Activated gamma-delta T cell (primary cell): ENCODE data around the gene ABCC12.
"Not testable (repeated sequence)": the region's sequence is repeated elsewhere in the genome, so short reads cannot be mapped to it uniquely, and the experiment has no call there.

Experiments
- DNase-seq: peaks from one replicate; lab custom pipeline; 2025; lab: John Stamatoyannopoulos, UW
- total RNA-seq, 2 donors: gene quantifications; one replicate each; lab custom pipeline; 2026; lab: John Stamatoyannopoulos, UW

Gene ABCC12
- 0 reads per million in 2 donors for total RNA-seq

GRCh38 chr16:48155926-48156789 is at the start of gene ABCC12:
ABCC12 (minus strand) TSS chr16:48155993; CDS start chr16:48146424, 9,569 bp downstream.
- no peak for DNase-seq

GRCh38 chr16:48204825-48205151 is 49.0 kb upstream of the ABCC12 start:
- no peak for DNase-seq

DNA sequence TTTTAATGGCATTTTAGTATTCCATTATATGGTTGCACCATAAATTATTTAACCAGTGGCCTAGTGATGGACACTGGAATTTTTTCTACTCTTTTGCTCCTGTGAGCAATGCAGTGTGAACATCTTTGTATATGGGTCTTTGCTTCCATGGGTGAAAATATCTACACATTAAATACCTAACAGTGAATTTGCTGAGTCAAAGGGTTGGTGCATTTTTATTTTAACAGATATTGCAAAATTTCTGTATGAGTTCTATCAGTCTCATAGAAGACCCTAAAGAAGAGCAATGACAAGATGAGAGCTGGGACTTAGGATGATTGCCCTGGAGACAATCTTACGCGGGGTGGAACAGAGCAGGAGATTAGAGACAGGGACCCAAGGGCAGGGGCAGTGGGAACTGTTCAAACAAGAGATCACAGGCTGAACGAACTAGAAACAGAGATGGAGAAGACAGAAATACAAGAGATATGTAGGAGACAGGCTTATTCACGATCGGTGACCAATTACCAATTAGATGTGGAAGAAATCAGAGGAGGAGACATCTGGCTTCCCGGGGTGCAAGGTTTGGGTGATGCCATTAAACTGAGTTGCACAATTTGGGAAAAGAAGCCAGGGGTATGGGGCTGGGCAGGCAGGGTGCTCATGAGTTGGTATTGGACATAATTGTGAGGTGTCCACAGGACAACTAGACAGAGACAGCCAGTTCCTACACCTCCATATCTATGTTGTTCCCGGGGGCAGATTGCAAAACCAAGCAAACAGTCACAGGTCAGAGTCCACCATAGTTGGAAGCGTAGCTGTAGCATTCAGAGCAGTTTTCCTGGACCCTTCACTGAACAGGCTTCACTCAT is 48.4 kb upstream of the ABCC12 start:
- DNase-seq: no peak

DNA sequence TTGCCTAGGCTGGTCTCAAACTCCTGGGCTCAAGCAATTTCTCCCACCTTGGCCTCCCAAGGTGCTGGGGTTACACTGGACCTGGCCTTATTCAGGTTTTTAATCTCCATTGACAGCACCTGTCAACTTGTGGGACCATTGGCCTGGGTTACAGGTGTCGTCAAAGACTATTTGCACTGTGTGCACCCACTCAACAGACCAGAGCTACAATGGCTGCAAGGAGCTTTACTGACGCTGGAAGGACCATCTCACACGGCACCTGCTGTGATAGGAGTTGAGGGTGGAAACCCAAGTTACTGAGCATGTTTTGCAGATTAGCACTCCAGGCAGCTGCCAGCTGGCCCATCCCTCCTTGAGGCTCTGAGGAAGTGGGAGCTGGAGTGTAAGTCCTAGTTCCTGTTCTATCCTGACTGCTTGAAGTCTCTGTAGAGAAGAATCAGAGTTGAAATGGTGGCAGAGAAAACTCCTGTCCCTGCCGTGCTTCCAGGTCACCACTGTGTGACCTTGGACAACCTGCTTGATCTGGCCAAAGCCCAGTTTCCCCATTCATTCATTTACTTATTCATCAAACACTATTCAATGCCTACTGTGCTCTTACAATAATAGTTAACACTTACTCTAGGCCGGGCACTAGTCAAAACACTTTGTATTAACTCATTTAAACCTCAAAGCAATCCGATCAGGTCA is 45.9 kb upstream of the ABCC12 start:
- DNase-seq: no peak

- no peak for DNase-seq
Observed at GRCh38 chr16:48197294-48197693, 41.5 kb upstream of the ABCC12 start.

DNA sequence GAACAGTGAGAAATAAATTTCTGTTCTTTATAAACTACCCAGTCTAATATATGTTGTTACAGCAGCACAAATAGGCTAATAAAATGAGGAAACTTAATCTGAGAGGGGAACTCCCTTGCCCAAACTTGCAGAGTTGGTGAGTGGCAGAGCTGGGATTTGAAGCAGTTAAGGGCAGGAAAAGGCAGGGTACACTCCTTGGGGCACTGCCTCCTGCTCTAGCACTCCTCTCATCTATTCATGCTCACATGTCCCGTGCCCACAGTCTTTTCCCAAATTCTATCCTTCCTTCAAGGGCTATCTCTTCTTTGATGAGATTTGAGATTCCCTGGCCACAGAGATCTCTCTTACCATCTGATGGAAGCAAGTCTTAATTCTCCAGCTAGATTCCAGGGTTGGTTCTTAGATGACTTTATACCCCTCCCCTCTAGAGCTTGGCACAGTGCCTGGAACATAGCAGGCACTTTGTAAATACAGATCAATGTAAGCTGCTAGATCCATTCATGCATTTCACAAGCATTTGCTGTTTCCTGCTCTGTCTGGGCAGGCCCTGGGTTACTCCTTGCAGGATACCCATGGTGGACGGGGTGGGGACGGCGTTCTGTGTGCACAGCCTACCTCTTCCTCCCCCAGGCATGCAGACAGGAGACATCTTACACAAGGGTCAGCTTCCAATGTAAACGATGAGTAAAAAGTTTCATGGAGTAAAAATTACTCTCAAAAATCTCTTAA is 39.2 kb upstream of the ABCC12 start:
- DNase-seq: no peak

GRCh38 chr16:48193846-48194245 is 38.1 kb upstream of the ABCC12 start:
- no peak for DNase-seq

GRCh38 chr16:48188449-48189102 is 32.8 kb upstream of the ABCC12 start:
- DNase-seq: no peak

DNA sequence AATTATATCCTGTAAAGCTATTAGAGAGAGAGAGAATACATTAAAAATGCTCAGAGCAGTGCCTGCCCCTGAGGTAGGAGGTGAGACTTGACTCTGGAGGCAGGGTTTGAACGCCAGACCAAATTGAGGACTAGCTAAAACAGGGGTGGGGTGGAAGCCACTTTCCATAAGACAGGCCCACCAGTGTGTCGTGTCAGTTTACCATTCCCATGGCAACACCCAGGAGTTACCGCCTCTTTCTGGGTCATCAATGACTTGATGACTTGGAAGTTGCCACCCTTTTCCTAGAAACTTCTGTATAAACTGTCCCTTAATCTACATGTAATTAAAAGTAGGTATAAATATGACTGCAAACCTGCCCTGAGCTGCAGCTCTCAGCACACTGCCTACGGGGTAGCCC is 32.0 kb upstream of the ABCC12 start:
- no peak for DNase-seq

GRCh38 chr16:48184681-48185080 is 28.9 kb upstream of the ABCC12 start:
- DNase-seq: no peak

- no peak for DNase-seq
Observed at GRCh38 chr16:48182979-48183537, 27.3 kb upstream of the ABCC12 start.

- not testable (repeated sequence) for DNase-seq
Observed at GRCh38 chr16:48181746-48182520, 26.1 kb upstream of the ABCC12 start.

DNA sequence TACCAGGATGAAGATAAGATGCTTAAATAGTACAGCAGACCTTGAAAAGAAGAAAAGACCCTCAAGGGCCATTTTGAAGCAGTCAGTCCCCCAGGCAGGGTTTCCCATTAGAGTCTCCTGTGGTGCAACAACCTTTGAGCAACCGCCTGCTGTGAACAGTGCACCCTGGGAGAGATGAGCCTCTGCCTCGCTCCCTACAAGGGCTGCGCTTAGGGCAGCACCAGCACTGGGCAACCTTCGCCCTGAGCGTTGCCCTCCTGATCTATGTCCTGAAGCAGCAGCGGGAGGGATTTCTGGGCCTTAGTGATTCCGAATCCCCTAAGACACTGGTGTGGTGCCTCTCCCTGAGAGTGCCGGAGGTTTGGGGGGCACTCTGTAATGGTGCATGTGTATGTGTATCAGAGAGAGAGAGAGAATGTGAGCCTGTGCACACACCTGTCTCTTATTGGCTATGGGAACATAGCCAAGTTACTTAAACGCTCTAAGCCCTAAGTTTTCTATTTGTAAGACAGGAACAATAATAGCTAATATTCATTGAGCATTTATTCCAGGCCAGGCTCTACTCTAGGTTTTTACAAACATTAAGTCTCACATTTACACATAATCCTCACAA is 25.2 kb upstream of the ABCC12 start:
- DNase-seq: no peak

GRCh38 chr16:48176635-48177408 is 21.0 kb upstream of the ABCC12 start:
- DNase-seq: no peak

DNA sequence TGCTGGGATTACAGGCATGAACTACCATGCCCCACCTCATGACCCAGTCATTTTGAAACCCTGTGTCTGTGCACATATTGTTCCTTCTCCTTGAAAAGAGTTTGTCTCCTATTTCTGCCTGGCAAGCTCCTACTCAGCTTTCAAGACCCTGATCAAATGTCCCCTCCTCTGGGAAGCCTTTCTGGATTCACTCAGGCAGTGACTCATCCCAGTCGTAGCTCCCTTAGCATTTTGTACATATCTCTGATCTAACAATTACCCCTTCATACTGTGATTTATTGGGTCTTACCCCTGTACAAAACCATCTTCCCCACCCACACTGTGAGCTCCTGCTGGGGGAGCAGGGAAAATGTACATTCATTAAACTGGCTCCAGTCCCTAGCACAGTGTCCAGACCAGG is 18.1 kb upstream of the ABCC12 start:
- DNase-seq: no peak

- DNase-seq: no peak
Observed at GRCh38 chr16:48172682-48173081, 16.9 kb upstream of the ABCC12 start.

DNA sequence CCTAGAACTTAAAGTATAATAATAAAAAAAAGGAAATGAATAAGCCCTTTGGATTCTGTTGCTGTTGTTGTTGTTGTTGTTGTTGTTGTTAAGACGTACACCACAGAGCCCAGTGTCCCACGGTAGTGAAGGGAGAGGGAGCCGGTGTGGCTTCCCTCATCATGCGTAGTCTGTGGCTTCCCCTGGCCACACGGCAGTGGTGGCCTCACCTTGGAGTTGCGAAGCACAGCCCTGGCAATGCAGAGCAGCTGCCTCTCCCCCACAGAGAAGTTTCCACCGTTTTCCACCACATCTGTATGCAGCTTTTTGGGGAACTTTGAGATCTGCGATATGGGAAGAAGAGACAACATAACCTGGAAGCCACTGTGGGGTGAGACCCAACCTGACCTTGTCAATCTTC is 14.1 kb upstream of the ABCC12 start:
- no peak for DNase-seq

- no peak for DNase-seq
Observed at GRCh38 chr16:48168075-48168474, 12.3 kb upstream of the ABCC12 start.

DNA sequence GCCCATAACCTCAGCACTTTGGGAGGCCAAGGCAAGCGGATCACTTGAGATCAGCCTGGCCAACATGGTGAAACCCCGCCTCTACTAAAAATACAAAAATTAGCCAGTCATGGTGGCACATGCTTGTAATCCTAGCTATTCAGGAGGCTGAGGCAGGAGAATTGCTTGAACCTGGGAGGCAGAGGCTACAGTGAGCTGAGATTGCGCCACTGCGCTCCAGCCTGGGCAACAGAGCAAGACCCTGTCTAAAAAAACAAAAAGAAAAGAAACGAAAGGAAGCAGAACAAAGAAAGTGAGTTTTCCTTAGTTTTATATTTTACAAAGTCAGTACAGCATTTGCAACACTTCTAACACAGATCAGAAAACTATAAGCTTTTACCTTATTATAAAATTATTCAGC is 10.8 kb upstream of the ABCC12 start:
- DNase-seq: not testable (repeated sequence)
